ENCODE data around the gene DISP1.

- TF ChIP-seq POLR2AphosphoS5 (IDR thresholded peaks at IDR 0.05; ENCODE audit: borderline replicate concordance, low read depth, low read length) (no peak), EZH2 (IDR thresholded peaks at IDR 0.05) (no peak)
Measured at GRCh38 chr1:222769181-222769580, 45.7 kb upstream of the DISP1 start.
